ENCODE measurements around the gene ACOT13.
"Not testable (repeated sequence)": the region's sequence is repeated elsewhere in the genome, so short reads cannot be mapped to it uniquely, and the experiment has no call there.

The ACOT13 gene

DNA sequence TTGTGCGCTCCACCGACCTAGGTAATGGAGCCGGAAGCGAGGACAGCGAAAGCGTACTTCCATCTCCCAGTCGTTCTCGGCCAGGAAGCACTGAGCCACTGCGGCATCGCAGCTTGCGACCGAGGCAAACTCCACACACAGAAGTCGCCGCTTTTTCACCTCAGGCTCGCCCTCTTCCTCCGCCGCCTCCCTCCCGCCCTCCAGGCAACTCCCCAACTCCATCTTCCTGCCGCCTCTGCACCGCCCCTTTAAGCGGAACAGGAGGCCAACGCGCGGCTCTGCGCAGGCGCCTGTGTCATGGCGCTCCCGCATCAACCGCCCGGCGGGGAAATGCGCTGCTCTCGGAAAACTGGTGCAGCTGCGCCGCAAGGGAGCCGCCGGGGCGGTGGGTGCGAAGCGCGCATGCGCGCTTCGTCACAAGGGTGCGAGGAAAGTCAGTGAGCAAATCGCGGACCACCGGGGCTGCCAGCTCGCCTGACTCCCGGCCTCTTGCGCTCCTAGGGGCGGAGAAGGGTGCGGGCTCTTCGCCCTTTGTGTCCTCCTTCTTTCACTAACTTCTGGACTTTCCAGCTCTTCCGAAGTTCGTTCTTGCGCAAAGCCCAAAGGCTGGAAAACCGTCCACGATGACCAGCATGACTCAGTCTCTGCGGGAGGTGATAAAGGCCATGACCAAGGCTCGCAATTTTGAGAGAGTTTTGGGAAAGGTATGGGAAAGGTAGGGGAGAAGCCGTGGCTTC lies at the start of gene ACOT13, which contains the start of gene TDP2:
Gene ACOT13 (plus strand): TSS at position 437 of the 737 bp plus-strand sequence. CDS start 187 bp downstream, at position 624.
Gene TDP2 (minus strand): TSS at position 259 of the 737 bp plus-strand sequence. CDS start 37 bp downstream, at position 222.
- peak; percentile 98 to 99 (median 98) for DNase-seq

DNA sequence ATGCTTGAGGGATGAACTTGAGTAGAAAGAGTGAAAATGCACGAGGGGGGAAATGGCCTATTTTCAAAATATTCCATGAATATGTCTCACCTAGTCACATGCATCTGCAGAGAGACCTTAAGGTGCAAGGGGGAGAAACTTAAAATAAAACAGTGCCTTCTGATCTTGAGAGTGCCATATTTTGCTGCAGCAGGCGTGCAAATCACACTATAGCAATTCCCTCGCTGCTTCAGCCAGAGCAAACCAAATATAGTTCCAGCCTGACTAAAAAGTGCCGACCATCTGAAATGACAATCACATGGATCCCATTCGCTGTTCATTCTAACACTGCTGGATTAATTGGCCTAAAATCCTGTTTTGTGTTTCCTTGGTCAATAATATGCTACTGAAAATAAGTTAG lies 47.2 kb upstream of the ACOT13 start:
- no peak for DNase-seq

DNA sequence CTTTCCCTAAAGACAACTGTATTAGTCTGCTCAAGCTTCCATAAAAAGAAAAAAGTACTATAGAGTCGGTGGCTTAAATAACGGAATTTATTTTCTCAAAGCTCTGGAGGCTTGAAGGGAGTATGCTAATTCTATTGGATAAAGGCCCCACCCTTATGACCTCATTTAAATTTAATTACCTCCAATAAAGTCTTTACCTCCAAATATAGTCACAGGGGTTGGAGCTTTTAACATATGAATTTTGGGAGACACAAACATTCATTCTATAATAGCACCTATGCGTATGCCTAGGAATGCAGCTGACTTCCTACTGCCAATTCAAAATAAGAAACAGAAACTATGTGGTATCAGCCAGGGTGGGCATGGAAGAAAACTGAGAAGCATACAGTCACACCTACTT lies 46.2 kb upstream of the ACOT13 start:
- DNase-seq: peak in 1 of 3 donors; percentile 4

DNA sequence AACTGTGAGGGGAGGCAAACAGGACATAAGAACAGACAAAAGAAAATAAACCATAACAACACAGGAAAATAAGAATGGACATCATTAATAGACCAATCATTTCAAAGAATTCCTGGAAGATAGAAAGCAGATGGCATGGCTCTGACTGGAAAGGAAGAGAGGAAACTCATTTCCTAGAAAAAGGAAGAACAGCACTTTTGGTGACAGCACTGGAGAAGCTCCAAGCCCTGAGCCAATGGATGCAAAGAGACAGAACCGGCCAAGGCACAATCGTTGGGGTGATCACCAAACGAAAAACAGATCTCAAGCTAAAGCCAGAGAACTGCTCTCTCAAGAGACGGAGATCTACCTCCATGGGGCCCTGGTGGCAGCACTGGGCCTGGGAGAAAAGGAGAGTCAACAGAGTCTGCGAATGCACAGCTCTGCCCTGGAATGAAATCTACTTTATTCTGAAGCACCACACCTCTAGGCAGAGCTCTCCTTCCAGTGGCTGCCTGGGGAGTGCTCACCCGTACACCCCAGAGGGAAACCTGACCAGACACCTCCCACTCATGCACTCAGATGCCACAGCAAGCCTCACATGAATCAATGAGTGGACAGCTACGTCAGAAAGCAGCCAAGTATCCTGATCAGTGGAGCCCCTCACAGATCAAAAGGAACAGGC lies 45.1 kb upstream of the ACOT13 start:
- DNase-seq: no peak

DNA sequence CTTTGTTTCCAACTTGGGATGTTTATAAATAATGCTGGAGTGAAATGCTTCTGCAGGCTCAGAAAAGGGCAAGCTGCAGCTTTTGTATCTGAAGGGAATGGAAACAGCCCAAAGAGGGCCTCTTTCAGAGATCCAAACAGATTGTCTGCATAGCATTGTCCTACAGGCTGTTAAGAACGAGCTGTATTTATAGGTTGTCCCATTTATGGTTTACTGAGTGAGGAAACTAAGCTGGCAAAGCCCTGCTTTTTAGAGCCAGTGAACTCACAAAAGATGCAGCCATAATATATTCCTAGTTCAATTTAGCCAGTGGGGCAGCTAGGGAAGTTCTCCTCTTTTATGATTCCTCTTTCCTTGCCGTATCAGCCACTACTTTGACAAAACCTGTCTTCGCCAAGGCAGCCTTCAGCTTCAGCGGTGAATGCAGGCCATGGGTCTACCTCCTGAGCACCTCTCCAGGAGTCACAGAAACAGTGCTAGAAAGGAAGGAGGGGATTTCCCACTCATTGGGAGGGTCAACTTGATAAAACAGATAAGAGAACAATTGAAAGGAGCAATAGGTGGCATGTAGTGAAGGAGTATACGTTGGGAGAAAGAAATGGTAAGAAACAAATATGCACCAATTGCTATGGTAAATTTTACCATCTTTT lies 35.9 kb upstream of the ACOT13 start:
- DNase-seq: no peak

DNA sequence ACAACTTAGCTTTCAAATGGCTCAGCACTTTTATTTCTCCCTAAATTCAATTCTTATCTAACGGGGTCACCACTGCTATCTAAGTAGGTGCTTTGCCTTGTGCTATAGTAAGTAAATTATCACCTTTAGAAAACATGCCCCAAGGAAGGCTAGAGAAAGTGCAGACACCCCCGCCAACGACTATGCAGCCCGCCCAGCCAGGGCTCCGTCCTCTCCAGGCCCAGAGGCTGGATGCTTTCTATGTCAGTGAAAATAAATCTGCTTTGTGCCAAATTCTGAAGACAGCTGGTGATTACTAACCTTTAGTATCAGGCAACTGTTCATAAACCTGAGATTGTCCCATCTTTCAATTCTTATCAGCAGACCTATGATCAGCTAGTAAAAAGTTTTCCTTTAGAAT lies 35.2 kb upstream of the ACOT13 start:
- no peak for DNase-seq

DNA sequence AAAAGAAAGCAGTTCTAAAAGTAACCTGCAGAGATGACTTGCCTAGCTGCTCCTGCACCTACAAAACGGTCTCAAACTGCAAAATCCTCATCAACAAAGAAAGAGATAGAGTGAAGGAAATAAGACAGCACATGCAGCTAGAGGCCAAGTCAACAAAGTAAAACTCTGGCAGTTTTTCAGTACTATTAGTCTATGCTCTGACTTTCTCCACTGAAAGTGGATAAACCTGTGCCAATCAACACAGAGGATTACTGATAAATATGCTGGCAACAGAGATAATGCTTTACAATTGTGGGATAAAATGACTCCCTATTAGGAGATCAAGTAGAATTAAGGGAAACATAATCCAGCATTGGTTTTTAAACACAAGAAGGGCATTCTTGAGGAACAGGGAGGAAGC lies 34.3 kb upstream of the ACOT13 start:
- no peak for DNase-seq

DNA sequence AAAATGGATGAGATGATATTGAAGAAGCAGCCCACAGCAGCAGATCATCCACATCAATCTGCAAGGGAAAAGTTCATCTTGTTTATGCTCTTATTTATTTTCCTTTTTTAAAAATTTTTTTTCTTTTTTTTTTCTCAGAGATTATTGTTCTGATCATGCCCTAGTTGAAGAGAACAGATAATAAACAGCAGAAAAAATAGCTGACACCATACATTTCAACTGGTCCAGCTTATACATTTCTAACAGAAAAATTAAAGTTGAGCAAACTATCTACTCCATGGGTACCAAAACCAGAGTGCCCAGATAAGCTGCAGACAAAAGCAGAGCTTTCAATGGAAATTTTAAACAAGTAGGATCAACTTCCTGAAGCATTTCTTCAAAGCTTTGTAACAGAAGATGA lies 30.2 kb upstream of the ACOT13 start:
- DNase-seq: no peak

DNA sequence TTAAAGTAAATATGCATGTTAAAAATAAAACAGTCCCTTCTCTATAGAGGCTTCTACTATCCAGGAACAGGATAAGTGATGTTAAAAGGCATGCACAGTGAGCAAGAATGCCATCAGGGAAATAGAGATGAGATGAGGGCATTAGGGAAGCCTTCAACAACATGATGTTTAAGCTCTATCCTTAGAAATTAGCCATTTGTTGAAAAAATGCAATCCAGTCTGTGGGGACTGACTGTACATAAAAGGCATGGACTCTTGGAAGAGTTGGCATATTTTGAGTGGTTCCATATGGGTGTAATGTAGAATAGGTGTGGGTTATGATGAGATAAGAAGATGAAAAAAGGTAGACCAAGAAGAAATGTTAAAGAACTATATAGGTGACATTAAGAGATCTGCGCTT lies 26.7 kb upstream of the ACOT13 start:
- DNase-seq: no peak

DNA sequence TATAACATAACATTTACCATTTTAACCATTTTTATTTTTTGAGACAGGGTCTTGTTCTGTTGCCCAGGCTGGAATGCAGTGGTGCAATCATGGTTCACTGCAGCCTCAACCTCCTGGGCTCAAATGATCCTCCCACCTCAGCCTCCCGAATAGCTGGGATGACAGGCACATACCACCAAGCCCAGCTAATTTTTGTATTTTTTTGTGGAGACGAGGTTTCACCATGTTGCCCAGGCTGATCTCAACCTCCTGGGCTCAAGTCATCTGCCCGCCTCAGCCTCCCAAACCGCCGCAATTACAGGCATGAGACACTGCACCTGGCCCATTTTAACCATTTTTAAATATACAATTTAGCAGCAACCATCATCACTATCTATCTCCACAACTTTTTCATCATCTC lies 26.2 kb upstream of the ACOT13 start:
- not testable (repeated sequence) for DNase-seq

DNA sequence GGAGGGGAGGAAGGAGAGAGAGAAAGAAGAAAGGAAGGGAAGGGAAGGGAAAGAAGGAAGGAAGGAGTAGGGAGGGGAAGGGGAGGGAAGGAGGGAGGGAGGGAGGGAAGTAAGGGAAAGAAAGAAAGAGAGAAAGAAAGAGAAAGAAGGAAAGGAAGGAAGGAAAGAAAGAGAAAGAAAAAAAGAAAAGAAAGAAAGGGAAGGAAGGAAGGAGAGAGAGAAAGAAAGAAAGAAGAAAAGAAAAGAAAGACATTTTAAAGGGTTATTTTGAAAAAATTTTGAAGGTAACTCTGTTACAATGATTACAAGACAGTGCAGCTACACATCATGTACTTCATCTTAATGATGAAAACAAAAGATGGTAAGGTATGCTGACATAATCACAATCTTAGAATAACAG lies 24.8 kb upstream of the ACOT13 start:
- no peak for DNase-seq

DNA sequence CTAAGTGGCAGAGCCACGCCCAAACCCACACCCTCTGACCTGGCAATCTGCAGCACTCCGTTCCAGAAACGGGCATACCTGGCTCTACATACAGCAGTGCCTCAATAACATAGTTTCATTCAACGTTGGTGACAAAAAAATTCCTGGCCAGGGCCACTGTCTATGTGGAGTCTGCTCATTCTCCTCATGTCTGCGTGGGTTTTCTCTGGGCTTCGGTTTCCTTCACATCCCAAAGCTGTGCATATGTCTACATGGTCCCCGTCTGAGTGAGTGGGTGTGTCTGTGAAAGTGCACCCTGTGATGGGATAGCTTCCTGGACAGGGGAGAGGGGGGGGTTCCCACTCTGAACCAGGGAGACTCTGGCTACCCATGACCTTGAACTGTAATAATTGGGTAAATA lies 23.0 kb upstream of the ACOT13 start:
- no peak for DNase-seq

DNA sequence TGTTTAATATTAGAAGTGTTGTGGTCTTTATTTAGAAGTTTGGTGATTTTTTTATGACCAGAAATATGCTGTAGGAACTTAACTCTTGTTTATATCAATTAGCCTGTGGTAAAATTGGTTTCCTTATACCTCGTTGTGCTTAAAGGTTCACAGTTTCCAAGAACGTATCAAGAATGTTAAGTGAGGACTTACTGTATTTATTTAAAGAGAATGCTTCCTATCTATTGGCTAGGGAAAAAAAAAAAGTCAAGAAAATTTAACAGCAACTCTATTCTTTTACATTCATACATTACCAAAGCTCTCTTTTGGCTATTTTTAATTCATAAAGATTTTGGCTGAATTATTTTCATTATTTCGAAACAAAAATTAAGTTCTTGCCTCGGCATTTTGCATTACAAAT lies 22.5 kb upstream of the ACOT13 start:
- no peak for DNase-seq

DNA sequence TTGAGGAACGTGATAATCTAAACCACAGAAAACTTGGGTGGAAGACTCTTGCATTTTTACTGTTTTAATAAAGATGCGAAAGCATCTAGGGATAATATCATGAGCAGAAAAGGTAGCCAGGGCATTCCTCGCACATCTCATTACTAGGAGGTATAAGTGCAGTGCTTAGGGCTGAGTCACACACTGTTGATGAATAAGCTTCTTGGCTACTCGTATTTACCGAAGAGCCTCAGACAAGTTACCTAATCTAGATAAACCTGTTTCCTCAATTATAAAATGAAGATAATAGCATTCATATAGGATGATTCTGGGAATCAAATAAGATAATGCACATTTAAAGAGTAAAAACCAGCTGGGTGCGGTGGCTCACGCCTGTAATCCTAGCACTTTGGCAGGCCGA lies 20.1 kb upstream of the ACOT13 start:
- DNase-seq: no peak

DNA sequence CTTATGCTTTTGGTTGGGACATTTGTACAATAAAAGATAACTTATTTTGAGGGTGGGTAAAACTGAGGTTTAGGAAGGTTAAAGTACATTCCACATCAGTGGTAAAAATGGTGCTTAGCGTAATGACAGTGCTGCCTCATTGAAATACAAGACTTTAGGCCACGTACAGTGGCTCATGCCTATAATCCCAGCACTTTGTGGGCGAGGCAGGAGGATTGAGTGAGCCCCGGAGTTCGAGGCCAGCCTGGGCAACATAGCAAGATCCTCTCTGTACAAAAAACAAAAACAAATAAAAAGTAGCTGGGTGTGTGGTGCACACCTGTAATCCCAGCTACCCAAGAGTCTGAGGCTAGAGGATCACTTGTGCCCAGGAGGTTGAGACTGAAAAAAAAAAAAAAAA lies 18.6 kb upstream of the ACOT13 start:
- no peak for DNase-seq

DNA sequence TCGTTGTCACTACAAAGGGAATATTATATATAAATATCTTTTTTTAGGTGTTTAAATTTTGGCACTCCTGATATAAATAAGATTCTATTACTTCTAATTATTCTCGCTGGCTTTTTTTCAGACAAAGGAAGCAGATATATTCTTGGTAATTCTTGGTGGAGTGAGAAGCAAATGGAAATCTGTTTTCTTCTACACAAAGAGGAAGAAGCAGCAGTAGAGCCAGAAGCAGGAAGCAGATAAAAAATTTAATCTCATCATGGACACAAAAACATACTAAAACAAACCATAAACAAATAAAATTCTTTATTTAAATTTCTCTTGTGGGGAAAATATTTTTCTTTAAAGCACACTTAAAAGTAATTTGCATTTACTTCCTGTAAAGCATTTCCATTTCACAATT lies 17.2 kb upstream of the ACOT13 start:
- no peak for DNase-seq

DNA sequence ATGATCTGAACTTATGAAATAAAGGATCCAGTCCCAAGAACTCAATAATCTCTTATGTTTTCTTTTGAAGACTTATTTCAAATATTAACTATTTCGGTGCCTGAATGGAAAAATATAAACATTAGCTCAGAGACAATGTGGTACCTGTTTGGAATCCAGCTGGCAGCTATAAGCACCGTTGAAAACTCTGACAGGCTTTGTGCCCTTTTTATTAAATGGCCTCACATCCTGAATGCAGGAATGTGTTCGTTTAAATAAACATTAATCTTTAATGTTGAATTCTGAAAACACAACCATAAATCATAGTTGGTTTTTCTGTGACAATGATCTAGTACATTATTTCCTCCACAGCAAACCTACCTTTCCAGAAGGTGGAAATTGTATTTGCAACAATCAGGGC lies 16.5 kb upstream of the ACOT13 start:
- DNase-seq: no peak

DNA sequence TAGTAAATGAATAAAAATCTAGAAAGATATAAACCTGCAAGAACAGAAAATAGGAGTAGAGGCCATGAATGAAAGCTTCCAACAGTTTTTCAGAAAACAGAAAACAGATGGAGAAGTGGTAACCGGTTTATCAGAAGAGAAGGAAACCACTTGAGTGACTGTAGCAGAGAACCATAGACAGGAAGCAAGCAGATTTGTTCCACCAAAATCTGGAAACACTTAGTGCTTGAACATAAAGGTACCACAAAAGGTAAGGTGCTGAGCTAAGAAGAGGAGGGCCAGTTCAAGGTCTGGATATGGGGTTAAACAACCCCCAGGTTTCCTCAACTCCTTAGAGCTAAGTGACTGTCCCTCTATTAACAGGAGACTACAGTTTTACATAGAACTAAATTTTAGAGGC lies 11.7 kb upstream of the ACOT13 start:
- no peak for DNase-seq

DNA sequence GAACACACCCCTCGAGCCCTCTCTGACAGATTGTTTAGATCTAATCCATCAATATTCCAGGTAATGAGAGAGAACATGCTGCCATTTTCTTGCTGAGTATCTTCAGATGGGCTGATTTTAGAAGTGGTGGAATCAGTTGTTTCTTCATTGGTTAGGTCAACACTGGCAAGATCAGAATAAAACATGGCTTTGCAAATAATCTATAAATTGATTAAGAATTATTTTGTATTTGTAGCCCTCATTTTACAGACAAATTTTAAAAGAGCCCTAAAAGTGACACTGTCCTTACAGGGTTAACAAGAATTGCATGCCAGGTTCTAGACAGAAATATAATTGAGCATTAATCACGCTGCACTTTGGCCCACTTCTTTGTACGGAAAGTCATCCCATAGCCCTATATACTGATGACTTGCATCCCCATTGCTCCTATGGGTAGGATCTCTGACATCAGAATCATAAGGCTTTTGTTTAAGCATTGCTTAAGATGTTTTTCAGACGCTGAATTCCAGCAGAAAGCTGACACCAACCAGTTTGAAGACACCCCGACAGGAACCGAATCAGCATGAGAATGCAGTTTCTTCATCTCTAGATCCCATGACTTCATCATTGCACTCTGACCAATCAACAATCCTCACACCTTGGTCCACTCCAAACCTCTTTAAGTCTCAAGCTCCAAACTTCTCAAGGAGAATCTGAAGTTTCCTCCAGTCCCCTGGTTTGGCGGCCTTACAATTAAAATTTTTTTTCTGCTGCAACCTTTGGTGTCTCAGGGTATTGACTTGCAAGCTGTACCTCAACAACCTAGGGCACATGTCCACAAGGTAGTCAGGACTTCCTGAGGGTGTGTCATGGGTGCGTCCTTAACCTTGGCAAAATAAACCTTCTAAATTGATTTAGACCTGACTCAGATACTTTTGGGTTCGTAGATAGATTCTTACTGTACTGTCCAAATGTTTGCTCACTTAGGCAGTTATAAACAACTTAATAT lies 8.0 kb upstream of the ACOT13 start:
- peak; percentile 87 to 95 (median 92) for DNase-seq

DNA sequence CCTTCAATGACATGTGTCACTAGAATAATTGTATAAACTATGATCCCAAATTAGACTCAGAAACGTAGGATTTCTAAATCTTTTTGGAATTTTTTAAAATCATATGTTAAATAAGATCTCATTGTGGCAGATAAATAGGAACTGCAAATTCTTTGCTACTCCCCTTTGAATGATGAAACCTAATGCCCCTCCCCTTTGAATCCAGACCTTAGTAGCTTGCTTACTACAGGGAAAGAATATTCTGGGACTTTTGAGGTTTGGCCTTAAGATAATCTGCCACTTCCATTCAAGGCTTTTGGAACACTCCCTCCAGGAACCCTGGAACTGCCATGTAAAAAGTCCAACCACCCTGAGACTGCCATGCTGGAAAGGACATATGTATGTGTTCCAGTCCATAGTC lies 7.3 kb upstream of the ACOT13 start:
- DNase-seq: peak; percentile 57 to 67 (median 65)

DNA sequence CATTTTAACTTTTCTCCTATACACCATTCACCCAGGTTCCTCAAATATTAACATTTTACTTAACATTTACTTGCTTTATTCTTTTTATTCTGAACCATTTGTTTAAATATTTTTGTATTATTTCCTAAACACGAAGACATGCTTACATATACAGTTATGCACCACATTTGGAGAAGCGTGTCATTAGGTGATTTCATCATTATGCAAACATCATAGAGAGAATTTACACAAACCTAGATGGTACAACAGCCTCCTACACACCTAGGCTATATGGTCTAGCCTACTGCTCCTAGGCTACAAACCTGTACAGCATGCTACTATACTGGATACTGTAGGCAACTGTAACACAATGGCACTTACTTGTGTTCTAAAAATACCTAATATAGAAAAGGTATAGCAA lies 6.8 kb upstream of the ACOT13 start:
- DNase-seq: peak; percentile 48 to 68 (median 65)

DNA sequence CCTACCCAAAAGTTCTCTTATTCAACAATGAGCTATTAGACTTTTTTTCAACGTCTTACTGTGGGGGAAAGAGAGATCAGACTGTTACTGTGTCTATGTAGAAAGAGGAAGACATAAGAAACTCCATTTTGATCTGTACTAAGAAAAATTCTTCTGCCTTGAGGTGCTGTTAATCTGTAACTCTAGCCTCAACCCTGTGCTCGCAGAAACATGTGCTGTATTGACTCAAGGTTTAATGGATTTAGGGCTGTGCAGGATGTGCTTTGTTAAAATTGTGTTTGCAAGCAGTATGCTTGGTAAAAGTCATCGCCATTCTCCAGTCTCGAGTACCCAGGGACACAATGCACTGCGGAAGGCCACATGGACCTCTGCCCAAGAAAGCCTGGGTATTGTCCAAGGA lies 5.1 kb upstream of the ACOT13 start:
- DNase-seq: not testable (repeated sequence)

DNA sequence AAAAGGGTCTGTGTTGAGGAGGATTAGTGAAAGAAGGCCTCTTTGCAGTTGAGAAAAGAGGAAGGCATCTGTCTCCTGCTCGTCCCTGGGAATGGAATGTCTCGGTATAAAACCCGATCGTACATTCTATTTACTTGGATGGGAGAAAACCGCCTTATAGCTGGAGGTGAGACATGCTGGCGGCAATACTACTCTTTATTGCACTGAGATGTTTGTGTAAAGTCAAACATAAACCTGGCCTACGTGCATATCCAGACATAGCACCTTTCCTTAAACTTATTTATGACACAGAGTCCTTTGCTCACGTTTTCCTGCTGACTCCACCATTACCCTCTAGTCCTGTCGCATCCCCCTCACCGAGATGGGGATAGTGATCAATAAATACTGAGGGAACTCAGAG lies 4.6 kb upstream of the ACOT13 start:
- DNase-seq: no peak
